ENCODE data around the gene DAZ3.
"Not testable (repeated sequence)": the region's sequence is repeated elsewhere in the genome, so short reads cannot be mapped to it uniquely, and the experiment has no call there.

DAZ3 gene, protein sequence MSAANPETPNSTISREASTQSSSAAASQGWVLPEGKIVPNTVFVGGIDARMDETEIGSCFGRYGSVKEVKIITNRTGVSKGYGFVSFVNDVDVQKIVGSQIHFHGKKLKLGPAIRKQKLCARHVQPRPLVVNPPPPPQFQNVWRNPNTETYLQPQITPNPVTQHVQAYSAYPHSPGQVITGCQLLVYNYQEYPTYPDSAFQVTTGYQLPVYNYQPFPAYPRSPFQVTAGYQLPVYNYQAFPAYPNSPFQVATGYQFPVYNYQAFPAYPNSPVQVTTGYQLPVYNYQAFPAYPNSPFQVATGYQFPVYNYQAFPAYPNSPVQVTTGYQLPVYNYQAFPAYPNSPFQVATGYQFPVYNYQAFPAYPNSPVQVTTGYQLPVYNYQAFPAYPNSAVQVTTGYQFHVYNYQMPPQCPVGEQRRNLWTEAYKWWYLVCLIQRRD

DNA sequence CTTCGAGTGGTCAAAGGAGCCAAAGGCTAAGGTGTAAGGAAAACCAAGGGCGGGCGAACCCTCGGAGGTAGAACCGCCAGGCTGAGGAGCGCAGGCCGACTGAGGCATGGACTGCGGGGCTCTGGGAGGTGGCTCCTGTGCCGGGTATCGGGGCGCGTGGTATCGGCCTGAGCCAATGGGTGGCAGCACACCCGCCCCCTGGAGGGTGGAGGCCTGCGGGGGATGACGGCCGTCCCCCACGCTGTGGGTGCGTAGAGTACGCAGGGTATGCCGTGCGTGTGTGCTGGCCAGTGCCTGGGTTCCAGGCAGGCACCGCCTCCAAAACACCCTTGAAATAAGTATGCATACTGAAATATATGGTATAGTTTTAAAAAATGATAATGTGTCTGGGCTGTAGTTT is at the start of gene DAZ3:
DAZ3 (minus strand) TSS at position 101 of the 400 bp plus-strand sequence. CDS start 208 bp downstream, outside the sequence.
- DNase-seq: not testable (repeated sequence)

DNA sequence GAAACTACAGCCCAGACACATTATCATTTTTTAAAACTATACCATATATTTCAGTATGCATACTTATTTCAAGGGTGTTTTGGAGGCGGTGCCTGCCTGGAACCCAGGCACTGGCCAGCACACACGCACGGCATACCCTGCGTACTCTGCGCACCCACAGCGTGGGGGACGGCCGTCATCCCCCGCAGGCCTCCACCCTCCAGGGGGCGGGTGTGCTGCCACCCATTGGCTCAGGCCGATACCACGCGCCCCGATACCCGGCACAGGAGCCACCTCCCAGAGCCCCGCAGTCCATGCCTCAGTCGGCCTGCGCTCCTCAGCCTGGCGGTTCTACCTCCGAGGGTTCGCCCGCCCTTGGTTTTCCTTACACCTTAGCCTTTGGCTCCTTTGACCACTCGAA is 20.4 kb upstream of the DAZ3 start, which contains the start of gene DAZ4:
DAZ4 (plus strand) TSS at position 301 of the 400 bp plus-strand sequence. CDS start 208 bp downstream, outside the sequence.
- not testable (repeated sequence) for DNase-seq

DNA sequence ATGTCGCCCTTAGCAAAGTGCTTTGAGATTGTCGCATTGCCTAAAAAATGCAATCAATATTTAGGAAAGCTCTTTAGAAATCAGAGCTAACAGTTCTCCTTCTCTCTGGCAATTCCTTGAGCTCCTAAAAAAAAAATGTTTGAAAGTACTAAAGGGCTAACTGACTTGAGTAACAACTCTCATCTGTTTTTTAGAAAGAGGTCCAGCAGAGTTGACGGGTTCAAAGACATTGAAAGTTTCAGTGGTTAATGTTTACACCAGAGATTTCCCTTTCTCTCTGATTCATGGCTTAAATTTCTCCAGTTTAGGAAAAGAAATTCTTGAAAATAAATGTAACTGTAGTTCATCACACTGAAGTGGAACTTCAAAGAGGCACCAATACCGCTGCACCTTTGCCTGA is 11.9 kb upstream of the DAZ3 start:
- DNase-seq: not testable (repeated sequence)

DNA sequence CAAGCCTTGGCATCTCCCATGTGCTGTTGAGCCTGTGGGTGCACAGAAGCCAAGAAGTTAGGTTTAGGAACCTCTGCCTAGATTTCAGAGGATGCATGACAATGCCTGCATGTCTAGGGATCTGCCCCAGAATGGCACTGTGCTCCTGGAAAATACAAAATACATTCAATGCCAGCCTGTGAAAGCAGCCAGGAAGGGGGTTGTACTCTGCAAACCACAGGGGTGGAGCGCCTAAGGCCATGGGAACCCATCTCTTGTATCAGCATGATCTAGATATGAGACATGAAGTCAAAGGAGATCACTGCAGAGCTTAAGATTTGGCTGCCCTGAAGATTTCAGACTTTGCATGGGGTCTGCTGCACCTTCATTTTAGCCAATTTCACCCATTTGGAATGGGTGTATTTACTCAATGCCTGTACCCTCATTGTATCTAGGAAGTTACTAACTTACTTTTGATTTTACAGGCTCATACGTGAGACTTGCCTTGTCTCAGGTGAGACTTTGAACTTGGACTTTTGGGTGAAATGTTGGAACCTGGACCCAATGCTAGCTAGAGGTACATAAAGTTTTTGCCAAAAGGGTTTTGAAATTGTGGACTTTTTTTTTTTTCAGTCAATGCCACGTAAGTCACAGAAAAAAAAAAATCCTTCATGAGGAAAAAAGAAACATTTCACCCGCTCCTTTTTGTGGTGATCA is 11.1 kb upstream of the DAZ3 start:
- DNase-seq: not testable (repeated sequence)

DNA sequence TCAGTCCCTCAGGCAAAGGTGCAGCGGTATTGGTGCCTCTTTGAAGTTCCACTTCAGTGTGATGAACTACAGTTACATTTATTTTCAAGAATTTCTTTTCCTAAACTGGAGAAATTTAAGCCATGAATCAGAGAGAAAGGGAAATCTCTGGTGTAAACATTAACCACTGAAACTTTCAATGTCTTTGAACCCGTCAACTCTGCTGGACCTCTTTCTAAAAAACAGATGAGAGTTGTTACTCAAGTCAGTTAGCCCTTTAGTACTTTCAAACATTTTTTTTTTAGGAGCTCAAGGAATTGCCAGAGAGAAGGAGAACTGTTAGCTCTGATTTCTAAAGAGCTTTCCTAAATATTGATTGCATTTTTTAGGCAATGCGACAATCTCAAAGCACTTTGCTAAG is 8.6 kb upstream of the DAZ3 start:
- DNase-seq: not testable (repeated sequence)
